GM18526 (cell line): ENCODE measurements around the gene PDSS2.

Experiments used
- POLR2A ChIP-seq: IDR thresholded peaks from 3 replicates; pipeline ENCODE4 v1.6.1; 2011; ENCODE audit not compliant: insufficient read length; ENCODE audit errors: extremely low read depth

Gene PDSS2

DNA sequence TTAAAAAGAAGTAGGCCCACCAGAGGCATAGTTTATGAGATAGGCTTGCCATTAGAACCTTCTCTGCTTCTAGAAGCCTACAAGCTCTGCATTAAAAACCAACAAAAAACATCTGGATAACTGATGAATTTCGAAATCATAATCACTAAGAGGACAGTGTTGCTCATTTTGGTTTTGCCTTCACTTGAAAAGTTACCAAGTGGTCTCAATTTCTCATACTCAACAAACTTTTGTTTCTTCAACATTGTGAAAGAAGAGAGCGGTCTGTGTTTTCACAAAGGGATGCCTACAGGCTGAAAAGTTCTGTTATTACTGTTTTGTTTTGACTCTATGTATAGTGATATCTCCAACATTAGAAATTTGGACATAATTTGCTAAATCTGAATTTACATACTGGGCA lies 98.9 kb downstream of the PDSS2 start:
- TF ChIP-seq POLR2A, result no peak

DNA sequence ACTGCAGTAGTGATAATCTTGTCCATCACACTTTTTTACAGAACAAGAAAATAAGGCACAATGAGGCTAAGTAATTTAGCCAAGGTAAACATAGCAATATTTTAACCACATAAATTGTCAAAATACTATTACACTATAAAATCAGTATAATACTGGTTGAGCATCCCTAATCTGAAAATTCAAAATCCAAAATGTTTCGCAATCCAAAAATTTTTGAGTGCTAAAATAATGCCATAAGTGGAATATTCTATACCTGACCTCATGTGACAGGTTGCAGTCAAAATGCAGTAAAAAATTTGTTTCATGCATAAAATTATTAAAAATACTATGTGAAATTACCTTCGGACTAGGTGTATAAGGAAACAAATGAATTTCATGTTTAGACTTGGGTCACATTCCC lies 101.5 kb downstream of the PDSS2 start:
- TF ChIP-seq POLR2A, result no peak

DNA sequence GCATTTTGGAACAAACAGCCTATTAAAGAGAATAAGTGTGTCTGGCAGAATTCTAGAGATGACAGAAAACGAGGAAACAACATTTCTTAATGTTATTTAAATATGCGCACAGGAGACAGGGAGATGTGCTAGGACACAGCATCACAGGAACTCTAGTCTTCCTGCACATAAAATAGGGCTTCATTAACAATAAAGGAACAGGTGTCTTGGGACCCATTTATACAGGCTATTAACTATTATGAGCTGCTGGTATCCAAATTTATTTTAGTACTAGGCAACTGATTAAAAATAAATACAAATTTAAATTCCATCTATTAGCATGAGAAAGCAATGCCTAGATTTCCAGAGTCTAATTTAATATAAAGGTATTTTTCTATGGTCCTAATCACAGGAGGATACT lies 102.3 kb downstream of the PDSS2 start:
- TF ChIP-seq POLR2A, result no peak

DNA sequence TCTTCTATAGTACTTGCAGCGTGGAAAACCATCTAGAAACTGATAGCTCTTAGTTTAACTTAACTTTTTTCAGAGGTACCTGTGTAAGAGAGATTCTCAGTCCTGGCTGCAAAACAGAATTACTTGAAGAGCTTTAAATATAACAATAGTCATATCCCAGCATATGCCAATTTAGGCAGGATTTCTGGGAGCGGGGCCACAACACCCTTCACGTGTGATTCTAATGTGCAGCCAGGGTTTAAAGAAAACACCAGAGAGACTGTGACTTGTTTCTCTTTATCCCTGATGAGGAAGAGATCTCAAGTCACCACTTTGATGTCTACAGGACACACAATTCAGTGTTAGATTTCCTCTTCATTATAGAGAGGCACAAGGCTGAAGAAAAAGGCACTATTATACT lies 103.7 kb downstream of the PDSS2 start:
- no peak for TF ChIP-seq POLR2A

DNA sequence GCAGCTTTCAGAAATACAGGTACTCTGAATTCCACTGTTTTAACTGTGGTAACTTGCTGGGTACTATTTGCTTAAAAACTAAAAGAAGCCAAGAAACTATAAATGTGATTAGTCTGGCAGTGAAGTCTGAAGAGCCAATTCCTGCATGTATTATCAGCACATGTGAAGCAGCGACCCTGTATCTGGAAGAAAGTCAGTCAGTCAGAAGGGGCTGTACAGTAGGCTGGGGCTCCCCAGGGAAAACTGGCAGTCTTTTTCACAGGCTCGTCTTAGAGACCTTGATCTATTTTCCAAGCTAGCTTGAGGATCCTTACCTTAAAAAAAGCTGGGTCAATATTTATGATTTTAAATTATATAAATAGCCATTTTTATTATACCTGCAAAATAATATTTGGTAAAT lies 104.9 kb downstream of the PDSS2 start:
- no peak for TF ChIP-seq POLR2A

DNA sequence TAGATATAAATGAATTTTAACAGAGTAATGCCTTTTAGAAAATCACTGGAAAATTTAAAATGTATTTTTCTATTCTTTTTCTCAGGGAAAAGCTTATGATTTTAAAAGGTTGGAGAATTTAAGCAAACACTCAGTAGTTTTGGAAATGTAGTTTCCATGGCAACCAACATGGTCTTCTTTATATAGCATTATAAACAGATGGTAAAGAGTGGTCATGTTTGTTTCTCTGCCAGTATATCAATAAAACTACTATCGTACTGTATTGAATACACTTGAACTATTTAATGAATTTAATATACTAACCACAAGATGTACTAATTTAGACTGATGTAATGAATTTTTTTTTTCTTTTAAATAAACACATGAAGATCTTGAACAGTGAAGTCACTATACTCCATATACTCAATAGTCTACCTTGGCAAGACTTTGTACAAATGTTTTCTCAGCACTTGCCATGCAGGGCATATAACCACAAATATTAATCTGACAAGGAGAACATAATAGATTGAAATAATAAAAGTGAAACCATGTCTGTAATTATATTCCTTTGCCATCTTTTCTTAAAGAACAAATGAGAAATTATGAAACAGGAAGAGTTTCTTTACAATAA lies 105.5 kb downstream of the PDSS2 start:
- no peak for TF ChIP-seq POLR2A

DNA sequence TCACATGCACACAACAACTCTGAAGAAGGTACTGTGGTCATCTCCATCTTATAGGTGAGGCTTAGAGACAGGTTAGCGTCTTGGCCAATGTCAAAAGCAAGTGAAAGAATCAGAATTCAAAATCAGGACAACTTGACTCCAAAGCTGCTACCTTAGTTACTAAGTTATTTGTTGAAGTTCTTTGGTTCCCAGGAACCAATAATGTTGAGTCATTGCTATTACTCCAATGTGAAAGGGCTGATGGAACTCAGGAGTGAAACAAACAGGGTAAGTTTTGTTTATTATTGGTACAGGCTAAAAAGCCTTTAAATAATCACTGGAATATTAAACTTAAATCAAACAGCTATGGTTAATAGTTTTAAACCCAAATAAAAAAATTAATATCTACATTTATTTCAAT lies 111.1 kb downstream of the PDSS2 start:
- no peak for TF ChIP-seq POLR2A

DNA sequence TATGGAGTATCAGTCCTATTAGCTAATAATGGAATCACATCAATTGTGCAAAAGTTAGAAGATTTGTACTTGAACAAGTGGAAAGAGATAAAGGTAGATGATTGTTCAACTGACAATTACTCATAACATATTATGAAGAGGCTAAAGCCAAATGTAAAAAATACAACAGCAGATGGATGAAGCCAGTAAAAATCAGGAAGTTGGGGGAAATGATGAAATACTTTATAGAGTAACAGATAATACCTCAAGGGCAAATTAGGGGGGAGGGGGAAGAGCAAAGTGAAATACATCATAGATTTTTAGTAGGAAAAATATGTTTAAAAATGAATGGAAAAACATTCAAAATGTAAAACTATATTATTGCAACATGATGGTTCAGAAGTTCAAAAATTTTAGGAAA lies 114.0 kb downstream of the PDSS2 start:
- no peak for TF ChIP-seq POLR2A

DNA sequence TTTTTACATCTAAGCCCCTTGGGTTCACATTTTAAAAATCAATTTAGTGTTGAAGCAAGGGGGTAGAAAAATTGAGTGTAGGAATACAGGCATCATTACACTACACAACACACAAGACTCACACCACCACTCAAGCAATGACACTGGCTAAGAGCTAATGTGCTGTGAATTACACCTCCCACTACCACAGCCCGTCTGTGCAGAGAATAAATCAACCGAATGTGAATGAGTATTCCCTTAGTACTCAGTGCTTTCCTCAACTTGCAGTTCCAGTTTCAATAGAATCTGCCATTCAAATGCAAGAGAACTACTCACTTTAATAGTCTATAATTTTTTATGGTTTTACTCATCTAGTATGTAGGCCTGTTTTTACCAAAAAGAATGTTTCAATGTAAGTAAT lies 114.4 kb downstream of the PDSS2 start:
- no peak for TF ChIP-seq POLR2A

DNA sequence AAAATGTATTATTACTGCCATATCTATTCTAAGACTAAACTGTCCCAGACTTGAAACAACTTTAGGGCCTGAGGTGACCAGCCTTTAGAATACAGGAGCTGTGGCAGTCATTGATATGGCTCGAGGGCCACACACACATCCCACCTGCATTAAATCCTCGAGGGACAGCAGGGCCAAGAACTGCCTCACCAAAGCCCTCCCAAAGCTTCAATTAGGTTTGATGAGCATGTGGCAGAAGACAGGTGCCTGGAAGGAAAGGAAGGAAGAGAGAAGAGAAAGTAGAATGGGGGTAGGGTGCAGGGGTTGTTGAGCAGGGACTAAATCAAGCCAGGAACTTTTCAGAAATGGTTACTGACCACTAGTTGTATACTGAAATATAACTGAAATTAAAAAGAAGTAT lies 115.0 kb downstream of the PDSS2 start:
- TF ChIP-seq POLR2A, result no peak

DNA sequence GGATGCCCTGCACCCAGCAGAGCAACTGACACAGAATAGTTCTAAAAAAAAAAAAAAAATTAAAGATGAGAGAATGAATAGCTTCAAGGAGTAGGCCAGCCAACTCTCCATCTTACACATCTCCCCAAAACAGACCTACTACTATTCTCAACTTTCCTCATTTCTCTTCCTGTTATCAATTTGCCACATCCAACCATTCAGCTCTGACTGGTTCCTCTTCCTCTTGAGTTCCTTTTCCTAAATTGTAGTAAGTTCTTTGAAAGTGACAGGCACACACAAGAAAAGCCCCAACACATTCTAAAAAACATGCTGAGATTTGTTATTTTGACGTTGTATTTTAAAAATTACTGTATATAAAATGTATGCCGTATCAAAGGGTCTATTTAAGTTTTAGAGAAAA lies 117.2 kb downstream of the PDSS2 start:
- TF ChIP-seq POLR2A, result no peak

DNA sequence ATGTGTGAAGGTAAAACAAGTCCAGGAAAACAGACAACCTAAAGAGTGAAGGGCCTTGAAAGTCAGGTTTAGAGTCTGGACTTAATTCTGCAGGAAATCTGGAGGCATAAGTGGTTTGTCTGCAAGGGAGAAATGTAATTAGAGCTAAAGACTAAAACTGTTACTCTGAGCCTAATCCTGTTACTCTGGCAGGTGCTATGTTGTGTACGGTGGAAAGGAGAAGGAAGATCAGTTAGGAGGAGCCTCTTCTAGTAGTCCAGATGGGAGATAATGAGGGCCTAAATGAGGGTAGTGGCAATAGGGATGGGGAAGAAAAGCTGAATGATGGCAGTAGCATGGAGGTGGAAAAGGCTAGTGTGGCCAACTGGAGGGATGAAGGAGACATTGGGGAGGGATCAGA lies 118.5 kb downstream of the PDSS2 start:
- no peak for TF ChIP-seq POLR2A

DNA sequence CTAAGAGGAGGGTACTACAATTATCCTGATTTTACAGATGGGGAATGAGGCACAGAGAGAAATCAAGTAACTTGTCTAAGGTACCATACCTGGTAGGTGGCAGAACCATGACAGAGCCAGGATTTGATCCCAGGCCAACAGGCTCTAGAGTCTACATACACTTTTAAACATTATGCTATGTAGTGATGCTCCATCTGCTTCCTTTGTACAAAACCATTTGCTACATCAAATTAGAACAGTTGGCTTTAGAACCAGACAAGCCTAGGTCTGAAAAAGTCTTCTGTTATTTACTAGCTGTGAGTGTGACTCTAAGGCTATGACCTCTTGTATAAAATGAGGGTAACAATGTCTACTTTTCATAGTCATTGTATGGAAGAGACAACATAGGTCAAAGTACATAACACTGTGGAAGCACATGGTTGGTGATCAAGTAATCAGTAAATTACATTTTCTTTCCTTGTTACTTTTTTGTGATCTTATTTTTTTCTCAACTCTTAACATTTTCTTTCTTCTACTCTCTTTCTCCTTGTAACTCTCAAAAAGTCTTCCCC lies 122.1 kb downstream of the PDSS2 start:
- TF ChIP-seq POLR2A, result no peak

DNA sequence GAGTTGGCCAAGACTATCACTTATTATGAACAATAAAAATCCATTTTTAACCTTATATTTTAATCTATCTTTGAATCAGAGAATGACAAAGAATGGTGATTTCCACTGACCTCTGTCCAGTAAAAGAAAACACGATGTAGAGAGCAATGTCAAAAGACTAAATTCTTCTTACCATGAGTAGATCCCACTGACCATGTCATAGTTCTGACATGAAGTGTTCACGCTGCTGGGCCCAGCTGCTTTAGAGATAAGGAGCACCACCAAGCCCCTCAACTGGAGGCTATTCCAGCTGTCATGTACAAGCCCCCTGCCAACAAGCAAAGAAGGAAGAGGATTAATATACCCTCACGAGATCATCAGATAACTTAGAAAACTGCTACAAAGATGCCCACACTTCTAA lies 125.3 kb downstream of the PDSS2 start:
- TF ChIP-seq POLR2A, result no peak

DNA sequence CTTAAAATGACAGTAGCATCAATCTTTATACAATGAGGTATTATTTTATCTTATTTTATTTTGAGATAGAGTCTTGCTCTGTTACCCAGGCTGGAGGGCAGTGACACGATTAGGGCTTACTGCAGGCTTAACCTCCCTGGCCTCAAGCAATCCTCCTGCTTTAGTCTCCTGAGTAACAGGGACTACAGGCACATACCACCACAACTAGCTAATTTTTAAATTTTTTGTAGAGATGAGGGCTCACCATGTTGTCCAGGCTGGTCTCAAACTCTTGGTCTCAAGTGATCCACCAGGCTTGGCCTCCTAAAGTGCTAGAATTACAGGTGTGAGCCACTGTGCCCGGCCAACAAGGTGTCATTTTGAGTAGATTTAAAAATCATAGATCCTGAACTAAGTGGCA lies 125.9 kb downstream of the PDSS2 start:
- no peak for TF ChIP-seq POLR2A

DNA sequence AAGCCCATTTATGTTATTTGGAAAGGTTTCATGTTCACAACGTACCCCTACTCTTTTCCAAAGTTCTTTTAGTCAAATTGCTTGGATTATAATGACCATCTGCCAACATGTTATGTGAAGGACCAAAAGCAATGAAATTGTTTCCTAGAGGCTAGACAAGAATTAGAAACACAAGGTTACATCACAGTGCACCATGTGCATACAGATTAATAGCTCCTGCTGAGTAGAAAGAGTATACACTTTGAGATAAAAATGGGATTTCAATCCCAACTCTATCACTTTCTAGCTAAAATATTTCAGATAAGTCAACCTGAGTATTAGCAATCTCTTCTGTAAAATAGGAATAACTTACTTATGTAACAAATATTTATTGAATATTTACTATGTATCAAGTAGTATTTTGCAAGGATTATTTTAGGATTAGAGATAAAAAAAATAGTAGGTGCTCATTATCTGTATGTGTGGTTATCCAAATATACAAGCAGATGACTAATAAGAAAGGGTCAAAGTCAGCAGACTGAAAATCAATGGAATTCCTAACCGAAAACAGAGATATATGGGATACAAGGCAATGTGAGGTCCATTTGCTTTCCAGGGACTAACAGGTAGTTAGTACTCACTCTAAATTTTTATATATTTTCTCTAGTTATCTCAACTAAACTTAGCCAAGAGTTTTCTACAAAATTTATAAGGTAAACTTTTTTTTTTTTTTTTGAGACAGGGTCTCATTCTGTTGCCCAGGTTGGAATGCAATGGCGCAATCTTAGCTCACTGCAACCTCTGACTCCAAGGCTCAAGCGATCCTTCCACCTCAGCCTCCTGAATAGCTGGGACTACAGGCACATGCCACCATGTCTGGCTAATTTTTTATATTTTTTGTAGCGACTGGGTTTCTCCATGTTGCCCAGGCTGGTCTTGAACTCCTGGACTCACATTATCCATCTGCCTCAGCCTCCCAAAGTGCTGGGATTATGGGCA lies 127.7 kb downstream of the PDSS2 start:
- no peak for TF ChIP-seq POLR2A
